ENCODE data around the gene XRCC4.

- no peak for TF ChIP-seq CTCF (IDR thresholded peaks at IDR 0.05; ENCODE audit: low read depth, low read length, missing input control)
- TF ChIP-seq REST (IDR thresholded peaks at IDR 0.05): no peak
- no peak for TF ChIP-seq TAF1 (conservative IDR thresholded peaks at IDR 0.05)
- no peak for TF ChIP-seq EGR1 (IDR thresholded peaks at IDR 0.05; ENCODE audit: low read depth in 2 of 2)
- no peak for TF ChIP-seq MAX (IDR thresholded peaks at IDR 0.05)
- no peak for TF ChIP-seq HNF4G (IDR thresholded peaks at IDR 0.05)
- no peak for TF ChIP-seq RAD21 (IDR thresholded peaks at IDR 0.05)
Observed at GRCh38 chr5:83299353-83299752, 222.0 kb downstream of the XRCC4 start.
